Mesodermal cell (in vitro differentiated cells): Measurements from ENCODE around the gene SLC15A3.

ENCODE experiments used
- H3K27ac ChIP-seq: 2 replicates; pipeline ENCODE4 v1.7.0; 2013; ENCODE audit warnings: mild to moderate bottlenecking, low read depth, low read length, moderate library complexity; ENCODE audit not compliant: severe bottlenecking
- H3K36me3 ChIP-seq: 2 replicates; pipeline ENCODE4 v1.7.1; 2013; ENCODE audit warnings: mild to moderate bottlenecking, low read length, moderate library complexity; ENCODE audit not compliant: control insufficient read depth, insufficient read depth
- H3K4me1 ChIP-seq: one replicate; pipeline ENCODE4 v1.7.1; 2013; ENCODE audit warnings: mild to moderate bottlenecking, low read length; ENCODE audit not compliant: insufficient read depth, control insufficient read depth, poor library complexity, severe bottlenecking
- H3K4me3 ChIP-seq: 2 replicates; pipeline ENCODE4 v1.7.0; 2013; ENCODE audit warnings: low read length, control low read depth, mild to moderate bottlenecking; ENCODE audit not compliant: insufficient read depth, poor library complexity, severe bottlenecking; ENCODE audit errors: extremely low read depth
- H3K9me3 ChIP-seq: 2 replicates; pipeline ENCODE4 v1.7.1; 2013; ENCODE audit warnings: mild to moderate bottlenecking, low read length, moderate library complexity; ENCODE audit not compliant: control insufficient read depth
- WGBS, 2 experiments: methylation state at CpG; one replicate each; pipeline ENCODE4 v1.1.5; 2013; ENCODE audit warnings: missing lambda C conversion rate in 2 of 2; ENCODE audit not compliant: insufficient coverage in 2 of 2; 5-methylcytosine and 5-hydroxymethylcytosine counted together

The SLC15A3 gene

DNA sequence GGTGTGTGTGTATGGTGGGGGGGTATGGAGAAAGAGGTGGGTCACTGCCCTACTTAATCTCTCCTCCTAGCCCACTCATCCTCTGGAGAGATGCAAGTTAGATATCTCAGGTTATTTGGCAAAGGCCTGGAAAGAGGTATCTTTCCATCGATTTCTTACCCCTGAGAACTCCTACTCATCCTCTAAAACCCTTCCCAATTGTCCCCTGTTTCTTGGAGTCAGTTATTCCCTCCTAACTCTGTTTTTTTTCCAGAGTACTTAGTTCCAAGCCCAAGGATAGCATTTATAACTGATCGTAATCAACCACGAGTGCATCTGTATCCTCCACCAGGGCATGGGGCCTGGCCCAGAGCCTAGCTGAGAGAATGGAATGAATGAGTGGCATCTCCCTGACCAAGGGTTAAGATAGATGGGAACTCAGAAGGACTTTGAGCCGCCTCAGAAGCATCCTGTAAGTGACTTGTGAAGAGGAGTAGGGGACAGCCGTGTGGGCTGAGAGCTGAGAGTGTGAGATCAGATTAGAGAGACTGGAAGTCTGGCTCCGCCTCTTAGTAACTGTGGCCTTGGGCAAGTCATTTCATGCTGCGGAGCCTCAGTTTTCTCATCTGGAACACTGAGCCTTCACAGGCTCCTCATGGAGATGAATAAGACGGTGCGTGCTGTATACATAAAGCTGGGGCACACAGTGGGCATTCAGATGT lies 35.8 kb upstream of the SLC15A3 start:
- no peaks in the 10 kb centered on the region for H3K36me3 ChIP-seq
- H3K9me3 ChIP-seq = no peaks in the 10 kb centered on the region
- 89 to 91% methylated on average over 8 of the region's 9 CpGs for WGBS, 2 experiments
- H3K27ac ChIP-seq = no peak overlapping the region
- H3K4me1 ChIP-seq = no peaks in the 10 kb centered on the region
- no peak overlapping the region for H3K4me3 ChIP-seq

DNA sequence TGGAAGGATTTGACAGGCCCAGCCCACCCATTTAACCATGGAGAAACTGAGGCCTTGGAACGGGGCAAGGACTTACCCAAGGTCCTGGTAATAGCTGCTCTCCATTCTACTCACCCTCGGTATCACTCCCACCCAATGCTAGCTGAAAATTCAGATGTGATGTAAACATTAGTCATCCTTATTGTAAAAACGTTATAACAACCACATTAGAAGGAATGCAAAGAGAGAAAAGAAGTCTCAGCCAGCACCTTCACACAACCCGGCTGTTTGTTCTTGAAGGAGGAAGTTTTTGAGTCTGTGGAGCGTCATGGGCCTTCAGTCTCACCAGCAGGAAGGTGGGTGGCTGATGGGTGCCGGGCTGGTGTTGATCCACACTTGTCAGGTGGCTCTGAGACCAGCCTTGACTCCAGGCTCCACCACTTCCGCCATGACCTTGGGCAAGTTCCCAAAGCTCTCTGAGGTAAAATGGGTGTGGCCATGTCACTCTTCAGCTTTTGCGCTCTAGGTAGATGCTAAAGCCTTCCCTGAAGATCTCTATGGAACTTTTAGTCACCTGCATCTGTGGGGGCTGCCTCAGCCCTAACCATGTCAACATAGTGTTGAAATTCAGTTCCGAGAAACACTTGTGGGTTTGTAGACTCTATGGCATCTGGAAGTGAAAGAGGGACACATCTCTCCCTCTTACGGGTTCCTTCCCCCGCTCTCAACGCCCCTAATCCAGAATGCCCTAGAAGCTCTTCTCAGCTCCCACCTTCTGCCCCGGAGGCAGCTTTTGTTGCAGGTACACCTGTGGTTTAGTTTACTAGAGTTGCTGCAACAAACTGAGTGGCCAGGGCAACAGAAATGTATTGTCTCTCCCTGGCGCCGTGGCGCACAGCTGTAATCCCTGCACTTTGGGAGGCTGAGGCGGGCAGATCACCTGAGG lies 34.3 kb upstream of the SLC15A3 start:
- Histone ChIP-seq H3K4me3 (no peak overlapping the region), H3K27ac (no peak overlapping the region), H3K9me3 (no peaks in the 10 kb centered on the region), H3K36me3 (no peaks in the 10 kb centered on the region), H3K4me1 (no peaks in the 10 kb centered on the region)
- 92 to 98% methylated on average over 7 to 10 of the region's 17 CpGs for WGBS, 2 experiments

DNA sequence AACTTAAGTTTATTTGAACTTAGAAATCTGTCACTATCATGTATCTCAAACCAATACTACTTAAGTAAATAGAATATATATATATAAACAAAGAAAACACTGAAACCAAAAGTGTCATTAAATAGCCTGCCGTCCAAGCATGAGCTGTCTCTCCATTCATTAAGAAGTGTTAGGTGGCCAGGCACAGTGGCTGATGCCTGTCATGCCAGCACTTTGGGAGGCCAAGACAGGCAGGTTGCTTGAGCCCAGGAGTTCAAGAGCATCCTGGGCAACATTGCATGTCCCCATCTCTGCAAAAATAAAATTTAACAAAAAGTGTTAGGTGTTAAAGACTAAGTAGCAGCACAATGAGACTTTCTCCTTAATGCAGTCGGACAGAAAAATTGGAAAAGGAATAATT lies 33.5 kb upstream of the SLC15A3 start:
- 83 to 93% methylated on average over 1 of the region's 2 CpGs for WGBS, 2 experiments
- H3K36me3 ChIP-seq = no peaks in the 10 kb centered on the region
- H3K4me3 ChIP-seq = no peak overlapping the region

DNA sequence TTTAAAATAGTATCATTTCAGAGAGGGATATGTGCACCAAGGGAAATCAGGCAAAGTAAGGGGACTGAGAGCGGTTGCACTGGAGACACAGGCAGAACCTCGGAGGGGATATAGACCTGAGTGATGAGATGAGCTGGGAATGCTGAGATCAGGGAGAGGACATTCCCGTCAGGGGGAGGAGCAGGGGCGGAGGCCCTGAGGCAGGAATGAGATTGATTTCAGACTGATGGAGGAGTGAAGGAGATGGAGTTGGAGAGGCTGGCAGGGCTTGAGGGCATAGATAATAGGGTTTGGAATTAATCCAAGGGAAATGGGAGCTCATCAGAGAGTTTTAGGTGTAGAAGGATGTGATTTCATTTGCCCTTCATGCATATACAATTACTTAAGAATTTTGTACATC lies 32.7 kb upstream of the SLC15A3 start:
- H3K9me3 ChIP-seq = no peaks in the 10 kb centered on the region
- no peak overlapping the region for H3K27ac ChIP-seq
- H3K4me3 ChIP-seq = no peak overlapping the region
- no peaks in the 10 kb centered on the region for H3K4me1 ChIP-seq
- 54 to 59% methylated on average over 4 of the region's 4 CpGs for WGBS, 2 experiments
- H3K36me3 ChIP-seq = no peaks in the 10 kb centered on the region

More for the DNA sequence above, 33.5 kb upstream of the SLC15A3 start:
- Histone ChIP-seq H3K27ac (no peak overlapping the region), H3K9me3 (no peaks in the 10 kb centered on the region), H3K4me1 (no peaks in the 10 kb centered on the region)

DNA sequence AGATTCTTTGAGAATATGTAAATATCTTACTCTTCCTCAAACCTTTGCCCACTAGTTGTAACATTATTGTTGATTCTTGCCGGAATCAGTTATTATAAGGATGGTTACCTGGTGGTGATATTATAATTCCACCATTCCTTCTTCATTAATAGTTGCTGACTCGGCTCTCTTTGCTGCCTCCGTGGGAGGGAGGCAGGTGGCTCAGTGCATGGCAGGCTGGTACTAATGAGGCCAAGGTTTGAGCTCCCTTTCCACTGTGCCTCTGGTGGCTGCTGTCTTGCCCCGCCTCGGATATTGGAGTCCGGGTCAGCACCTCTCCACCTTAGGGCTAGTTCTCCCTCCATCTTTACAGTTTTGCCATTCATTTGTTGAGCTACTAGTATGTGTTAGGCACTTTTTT lies 32.2 kb upstream of the SLC15A3 start:
- Histone ChIP-seq H3K9me3 (no peaks in the 10 kb centered on the region), H3K36me3 (no peaks in the 10 kb centered on the region)
- 40 to 50% methylated on average over 1 to 2 of the region's 6 CpGs for WGBS, 2 experiments

DNA sequence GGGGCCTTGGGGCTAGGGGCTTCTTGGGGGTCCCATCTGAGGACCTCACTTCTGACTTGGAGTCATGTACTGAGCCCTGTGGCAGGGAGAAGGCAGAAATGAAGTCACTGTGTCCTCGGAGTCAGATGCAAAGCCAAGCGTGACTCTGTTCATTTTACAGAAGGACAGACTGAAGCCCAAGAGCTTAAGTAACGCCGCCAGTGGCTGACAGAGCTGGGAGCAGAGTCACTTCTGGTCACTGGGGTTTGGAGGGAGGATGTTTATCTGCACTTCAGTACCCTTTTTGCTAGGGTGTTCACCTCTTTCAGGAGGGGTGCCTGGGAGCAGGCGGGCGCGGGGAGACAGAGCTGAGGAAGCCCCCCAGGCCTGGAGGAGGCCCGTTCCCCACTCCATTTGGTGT lies 30.2 kb upstream of the SLC15A3 start:
- Histone ChIP-seq H3K36me3 (no peaks in the 10 kb centered on the region), H3K4me3 (no peak overlapping the region), H3K27ac (no peak overlapping the region), H3K4me1 (no peaks in the 10 kb centered on the region), H3K9me3 (no peaks in the 10 kb centered on the region)
- WGBS, 2 experiments = 91 to 94% methylated on average over 7 of the region's 8 CpGs

More for the DNA sequence above, 32.2 kb upstream of the SLC15A3 start:
- Histone ChIP-seq H3K4me1 (no peaks in the 10 kb centered on the region), H3K27ac (no peak overlapping the region), H3K4me3 (no peak overlapping the region)

DNA sequence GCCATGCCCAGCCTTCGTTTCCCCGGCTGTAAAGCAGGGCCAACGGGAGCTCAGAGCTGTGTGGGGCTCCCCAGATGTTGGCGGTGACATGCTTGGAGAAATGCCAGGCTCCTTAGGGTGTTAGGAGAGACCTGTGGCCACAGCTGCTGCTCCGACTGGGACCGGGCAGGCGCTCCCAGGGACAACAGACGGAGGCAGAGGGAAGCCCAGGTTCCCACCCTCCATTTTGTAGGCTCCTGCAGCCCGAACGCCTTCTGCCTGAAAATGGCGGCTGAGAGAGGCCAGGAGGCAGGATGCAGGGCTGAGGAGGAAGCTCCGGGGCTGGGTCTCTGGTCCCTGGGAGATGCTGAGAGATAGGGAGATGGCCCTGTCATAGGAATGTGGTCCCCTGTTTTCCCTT lies 29.5 kb upstream of the SLC15A3 start:
- H3K27ac ChIP-seq = no peak overlapping the region
- no peak overlapping the region for H3K4me3 ChIP-seq
- no peaks in the 10 kb centered on the region for H3K9me3 ChIP-seq
- H3K4me1 ChIP-seq = no peaks in the 10 kb centered on the region
- no peaks in the 10 kb centered on the region for H3K36me3 ChIP-seq
- WGBS, 2 experiments = 89 to 94% methylated on average over 7 to 10 of the region's 12 CpGs

DNA sequence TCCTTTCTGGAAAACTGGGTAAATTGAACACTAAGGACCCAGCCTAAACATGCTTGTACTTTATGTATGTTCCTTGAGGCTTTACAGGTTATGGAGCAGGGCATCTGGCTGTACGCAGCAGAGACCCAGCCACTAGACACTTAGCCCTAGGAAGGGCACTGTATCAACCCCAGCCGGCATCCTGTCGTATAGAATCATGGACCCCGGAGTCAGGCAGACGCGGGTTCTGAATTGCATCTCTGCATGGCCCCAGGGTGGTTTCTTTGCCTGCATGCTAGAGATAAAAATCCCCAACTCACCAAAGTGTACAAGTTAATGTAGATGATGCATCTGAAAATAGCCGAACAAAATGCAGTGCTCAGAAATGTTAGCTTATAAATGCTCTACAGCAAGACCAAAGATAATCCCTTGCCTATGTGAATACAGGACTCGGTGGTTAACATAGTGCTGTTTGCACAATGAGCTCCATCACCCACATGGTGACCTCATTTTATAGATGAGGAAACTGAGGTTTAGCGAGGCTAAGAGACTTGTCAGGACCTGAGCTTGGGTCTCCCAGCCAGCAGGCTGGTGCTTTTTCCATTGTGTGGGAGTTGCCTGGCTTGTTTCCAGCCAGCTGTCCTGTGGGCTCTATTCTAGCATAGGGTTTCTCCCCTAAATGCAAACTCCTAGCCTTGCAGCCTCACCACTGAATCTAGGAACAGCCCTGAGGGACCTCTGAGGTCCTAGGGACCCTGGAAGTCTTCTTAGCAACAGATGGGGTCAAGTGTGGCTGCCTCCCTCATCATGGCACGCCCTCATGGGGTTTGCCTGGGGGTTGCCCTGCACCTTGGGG lies 26.8 kb upstream of the SLC15A3 start:
- Histone ChIP-seq H3K27ac (no peak overlapping the region), H3K4me1 (no peaks in the 10 kb centered on the region), H3K4me3 (no peak overlapping the region), H3K36me3 (no peaks in the 10 kb centered on the region), H3K9me3 (no peaks in the 10 kb centered on the region)
- WGBS, 2 experiments = 85 to 100% methylated on average over 3 to 6 of the region's 10 CpGs

DNA sequence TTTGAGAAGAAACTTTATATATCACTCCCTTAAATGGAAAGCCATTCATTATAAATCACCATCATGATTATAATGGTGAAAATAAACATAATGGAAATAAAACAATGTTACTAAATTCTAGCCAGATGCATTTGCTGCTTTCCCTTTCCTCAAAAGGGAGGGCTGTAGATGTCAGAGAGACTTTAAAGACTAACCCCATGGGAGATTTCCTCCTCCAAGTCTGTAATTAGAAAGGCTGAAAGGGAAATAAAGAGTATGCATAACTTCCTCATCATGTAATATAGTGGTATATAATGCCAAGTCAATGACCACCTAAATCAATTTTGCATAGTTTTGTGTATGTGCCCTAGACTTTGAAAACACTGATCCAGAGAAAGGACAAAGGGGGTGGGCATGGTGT lies 25.9 kb upstream of the SLC15A3 start:
- Histone ChIP-seq H3K27ac (no peak overlapping the region), H3K4me3 (no peak overlapping the region), H3K4me1 (no peaks in the 10 kb centered on the region), H3K9me3 (no peaks in the 10 kb centered on the region), H3K36me3 (no peaks in the 10 kb centered on the region)

DNA sequence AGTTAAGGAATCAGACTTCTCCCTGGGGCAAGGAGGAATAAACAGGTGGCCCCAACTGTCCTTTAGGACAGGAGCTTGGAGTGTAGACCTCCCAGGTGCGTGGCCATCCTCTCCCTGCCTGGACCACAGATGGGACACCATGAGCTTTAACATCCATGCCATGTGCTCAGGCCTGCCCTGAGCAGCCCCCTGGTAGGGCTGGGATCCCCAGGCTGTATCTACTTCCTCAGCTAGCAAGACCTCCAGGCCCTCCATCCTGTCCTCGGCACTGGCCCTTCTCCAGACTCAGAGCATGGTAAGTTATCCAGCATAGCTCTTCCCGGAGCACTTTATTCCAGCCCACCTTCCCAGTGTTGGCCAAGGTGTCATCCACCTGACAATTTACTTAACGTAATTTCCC lies 25.2 kb upstream of the SLC15A3 start:
- Histone ChIP-seq H3K4me1 (no peaks in the 10 kb centered on the region), H3K9me3 (no peaks in the 10 kb centered on the region), H3K36me3 (no peaks in the 10 kb centered on the region), H3K4me3 (no peak overlapping the region), H3K27ac (no peak overlapping the region)
- WGBS, 2 experiments = 83 to 94% methylated on average over 3 of the region's 4 CpGs
